ACC112 (cell line): ENCODE results near the gene IER3IP1.

Source experiments
- H2AFZ ChIP-seq: fragments of 200-600 bp; sonication (generic); one replicate; pipeline ENCODE4 v1.6.0; 2017; ENCODE audit warnings: antibody characterized with exemption, low read length; ENCODE audit not compliant: unreplicated experiment
- H3K27ac ChIP-seq: fragments of 200-600 bp; sonication (generic); 2 replicates; pipeline ENCODE4 v1.5.1; 2014; ENCODE audit warnings: low read depth, mild to moderate bottlenecking, antibody characterized with exemption, low read length, moderate library complexity
- H3K27me3 ChIP-seq: fragments of 200-600 bp; sonication (generic); 2 replicates; pipeline ENCODE4 v1.6.1; 2014; ENCODE audit warnings: mild to moderate bottlenecking, antibody characterized with exemption, low read length, moderate library complexity, mixed read lengths; ENCODE audit not compliant: insufficient read depth
- H3K36me3 ChIP-seq: fragments of 200-600 bp; sonication (generic); 2 replicates; pipeline ENCODE4 v1.6.1; 2016; ENCODE audit warnings: mild to moderate bottlenecking, antibody characterized with exemption, low read length, moderate library complexity, mixed read lengths; ENCODE audit not compliant: insufficient read depth
- H3K4me1 ChIP-seq: fragments of 200-600 bp; sonication (generic); one replicate; pipeline ENCODE4 v1.6.1; 2016; ENCODE audit warnings: low read length, mixed read lengths; ENCODE audit not compliant: insufficient read depth, unreplicated experiment, control insufficient read depth
- H3K4me3 ChIP-seq: fragments of 200-600 bp; sonication (generic); 2 replicates; pipeline ENCODE4 v1.5.1; 2014; ENCODE audit warnings: mild to moderate bottlenecking, low read depth, low read length
- H3K79me2 ChIP-seq: fragments of 200-600 bp; sonication (generic); one replicate; pipeline ENCODE4 v1.6.0; 2016; ENCODE audit warnings: low read length; ENCODE audit not compliant: control insufficient read depth, unreplicated experiment, insufficient read depth

Gene IER3IP1

GRCh38 chr18:47141289-47141688, 34.9 kb downstream of the IER3IP1 start:
- 0 out of 2 replicates have a peak, but pooled peaks cover 1% of the 10 kb centered on the region for H3K36me3 ChIP-seq
- no peaks in the 10 kb centered on the region for H3K4me1 ChIP-seq
- H3K27ac ChIP-seq, result no peak overlapping the region
- H2AFZ ChIP-seq, result no peak overlapping the region
- peaks cover 35% of the 10 kb centered on the region for H3K79me2 ChIP-seq
- H3K27me3 ChIP-seq, result no peaks in the 10 kb centered on the region
- no peak overlapping the region for H3K4me3 ChIP-seq

- Histone ChIP-seq H3K36me3 (peaks cover 4% of the 10 kb centered on the region; the same call in 1 of the 2 replicates), H3K4me3 (no peak overlapping the region), H3K4me1 (no peaks in the 10 kb centered on the region), H3K79me2 (no peaks in the 10 kb centered on the region), H3K27me3 (no peaks in the 10 kb centered on the region), H3K27ac (no peak overlapping the region), H2AFZ (no peak overlapping the region)
These were observed 55.0 kb downstream of the IER3IP1 start for GRCh38 chr18:47121146-47121545.

GRCh38 chr18:47120428-47120827, 55.7 kb downstream of the IER3IP1 start:
- Histone ChIP-seq H3K4me1 (no peaks in the 10 kb centered on the region), H3K27me3 (no peaks in the 10 kb centered on the region), H3K4me3 (no peak overlapping the region), H2AFZ (no peak overlapping the region), H3K36me3 (peaks cover 4% of the 10 kb centered on the region; the same call in 1 of the 2 replicates), H3K27ac (no peak overlapping the region), H3K79me2 (no peaks in the 10 kb centered on the region)

GRCh38 chr18:47118981-47119380, 57.2 kb downstream of the IER3IP1 start:
- Histone ChIP-seq H3K4me3 (no peak overlapping the region), H3K36me3 (peaks cover 4% of the 10 kb centered on the region; the same call in 1 of the 2 replicates), H3K27me3 (no peaks in the 10 kb centered on the region), H3K4me1 (no peaks in the 10 kb centered on the region), H2AFZ (no peak overlapping the region), H3K79me2 (no peaks in the 10 kb centered on the region), H3K27ac (no peak overlapping the region)

- no peaks in the 10 kb centered on the region for H3K4me1 ChIP-seq
- H3K79me2 ChIP-seq, result no peaks in the 10 kb centered on the region
- H3K36me3 ChIP-seq, result peaks cover 8% of the 10 kb centered on the region; the same call in 1 of the 2 replicates
- H3K4me3 ChIP-seq, result no peak overlapping the region
- H3K27me3 ChIP-seq, result no peaks in the 10 kb centered on the region
- H3K27ac ChIP-seq, result no peak overlapping the region
- no peak overlapping the region for H2AFZ ChIP-seq
These were observed 61.0 kb downstream of the IER3IP1 start for GRCh38 chr18:47115205-47115604.

GRCh38 chr18:47113796-47114540, 62.2 kb downstream of the IER3IP1 start:
- H2AFZ ChIP-seq, result no peak overlapping the region
- no peaks in the 10 kb centered on the region for H3K4me1 ChIP-seq
- H3K36me3 ChIP-seq, result peaks cover 4% of the 10 kb centered on the region; the same call in 1 of the 2 replicates
- H3K27ac ChIP-seq, result no peak overlapping the region
- no peaks in the 10 kb centered on the region for H3K27me3 ChIP-seq
- no peaks in the 10 kb centered on the region for H3K79me2 ChIP-seq
- H3K4me3 ChIP-seq, result no peak overlapping the region

GRCh38 chr18:47110492-47111274, 65.5 kb downstream of the IER3IP1 start:
- H3K4me1 ChIP-seq, result no peaks in the 10 kb centered on the region
- peaks cover 4% of the 10 kb centered on the region; the same call in 1 of the 2 replicates for H3K36me3 ChIP-seq
- H3K27ac ChIP-seq, result no peak overlapping the region
- no peak overlapping the region for H3K4me3 ChIP-seq
- no peak overlapping the region for H2AFZ ChIP-seq
- H3K79me2 ChIP-seq, result no peaks in the 10 kb centered on the region
- no peaks in the 10 kb centered on the region for H3K27me3 ChIP-seq

GRCh38 chr18:47109720-47110119, 66.4 kb downstream of the IER3IP1 start:
- no peak overlapping the region for H3K4me3 ChIP-seq
- H3K4me1 ChIP-seq, result no peaks in the 10 kb centered on the region
- no peak overlapping the region for H2AFZ ChIP-seq
- H3K27me3 ChIP-seq, result no peaks in the 10 kb centered on the region
- no peaks in the 10 kb centered on the region for H3K79me2 ChIP-seq
- no peak overlapping the region for H3K27ac ChIP-seq
- H3K36me3 ChIP-seq, result 0 out of 2 replicates have a peak, but pooled peaks cover 4% of the 10 kb centered on the region

GRCh38 chr18:47108998-47109405, 67.2 kb downstream of the IER3IP1 start:
- H3K4me3 ChIP-seq, result no peak overlapping the region
- H3K27me3 ChIP-seq, result no peaks in the 10 kb centered on the region
- H3K79me2 ChIP-seq, result no peaks in the 10 kb centered on the region
- H3K27ac ChIP-seq, result no peak overlapping the region
- H3K4me1 ChIP-seq, result no peaks in the 10 kb centered on the region
- no peak overlapping the region for H2AFZ ChIP-seq
- H3K36me3 ChIP-seq, result 0 out of 2 replicates have a peak, but pooled peaks cover 4% of the 10 kb centered on the region

- no peaks in the 10 kb centered on the region for H3K27me3 ChIP-seq
- no peak overlapping the region for H3K27ac ChIP-seq
These were observed 67.8 kb downstream of the IER3IP1 start for GRCh38 chr18:47108373-47108772.

More at GRCh38 chr18:47108373-47108772, 67.8 kb downstream of the IER3IP1 start:
- H2AFZ ChIP-seq, result no peak overlapping the region
- no peak overlapping the region for H3K4me3 ChIP-seq
- H3K4me1 ChIP-seq, result no peaks in the 10 kb centered on the region
- H3K36me3 ChIP-seq, result 0 out of 2 replicates have a peak, but pooled peaks cover 4% of the 10 kb centered on the region
- no peaks in the 10 kb centered on the region for H3K79me2 ChIP-seq
